ENCODE measurements around the gene EFCAB6.

Gene EFCAB6

DNA sequence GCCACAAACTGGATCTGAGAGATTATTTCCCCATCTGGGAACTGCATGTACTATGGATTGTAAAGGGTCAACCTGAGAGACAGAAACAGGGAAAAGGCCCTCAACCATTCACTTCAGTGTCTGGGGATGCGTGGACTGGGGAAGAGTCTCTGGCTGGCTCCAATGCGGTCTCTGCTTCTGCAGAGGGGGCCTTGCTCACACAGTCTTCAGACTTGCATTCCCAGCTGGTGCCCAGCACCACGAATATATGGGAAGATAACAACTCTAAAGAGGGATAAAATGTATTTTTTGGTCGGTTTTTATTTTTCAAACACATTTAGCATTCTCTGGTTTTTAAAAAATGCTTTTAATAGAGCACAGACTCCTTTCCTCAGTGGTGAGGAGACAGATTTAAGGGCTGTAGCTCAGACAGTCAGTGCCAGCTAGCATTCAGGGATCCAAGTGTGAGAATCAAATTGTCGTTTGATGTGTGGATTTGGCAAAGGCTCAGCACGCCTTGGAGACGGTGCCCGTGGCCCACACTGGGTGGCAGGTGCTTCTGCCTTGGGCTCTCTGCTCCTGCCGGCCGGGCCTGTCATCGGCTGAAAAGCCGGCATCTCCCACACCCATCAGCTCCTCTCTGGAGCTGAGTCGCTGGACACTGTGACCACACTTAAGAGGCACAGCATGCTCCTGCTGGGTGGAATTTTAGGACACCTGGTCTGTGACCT is 8.0 kb upstream of the EFCAB6 start:
- Histone ChIP-seq H3K27ac (ENCODE audit: low read depth, low read length) (no peak overlapping the region), H3K79me2 (ENCODE audit: control insufficient read depth, low read length) (no peaks in the 10 kb centered on the region), H3K9me2 (replicated peaks; ENCODE audit: control insufficient read depth, low read length) (no peaks in the 10 kb centered on the region), H3F3A (ENCODE audit: control insufficient read depth, insufficient read depth) (no peaks in the 10 kb centered on the region), H3K9me3 (ENCODE audit: control insufficient read depth, insufficient read depth, low read length) (no peaks in the 10 kb centered on the region), H3K4me3 (ENCODE audit: low read length) (no peak overlapping the region), H3K27me3 (ENCODE audit: control insufficient read depth, low read length) (no peaks in the 10 kb centered on the region), H3K4me2 (ENCODE audit: low read length) (no peak overlapping the region), H3K36me3 (ENCODE audit: control insufficient read depth, low read length) (no peaks in the 10 kb centered on the region), H4K20me1 (ENCODE audit: control insufficient read depth, insufficient read depth, low read depth, low read length) (0 out of 2 replicates have a peak, but pooled peaks cover 3% of the 10 kb centered on the region), H3K4me1 (ENCODE audit: control insufficient read depth, low read length) (no peaks in the 10 kb centered on the region)
- TF ChIP-seq, protein P1, sequence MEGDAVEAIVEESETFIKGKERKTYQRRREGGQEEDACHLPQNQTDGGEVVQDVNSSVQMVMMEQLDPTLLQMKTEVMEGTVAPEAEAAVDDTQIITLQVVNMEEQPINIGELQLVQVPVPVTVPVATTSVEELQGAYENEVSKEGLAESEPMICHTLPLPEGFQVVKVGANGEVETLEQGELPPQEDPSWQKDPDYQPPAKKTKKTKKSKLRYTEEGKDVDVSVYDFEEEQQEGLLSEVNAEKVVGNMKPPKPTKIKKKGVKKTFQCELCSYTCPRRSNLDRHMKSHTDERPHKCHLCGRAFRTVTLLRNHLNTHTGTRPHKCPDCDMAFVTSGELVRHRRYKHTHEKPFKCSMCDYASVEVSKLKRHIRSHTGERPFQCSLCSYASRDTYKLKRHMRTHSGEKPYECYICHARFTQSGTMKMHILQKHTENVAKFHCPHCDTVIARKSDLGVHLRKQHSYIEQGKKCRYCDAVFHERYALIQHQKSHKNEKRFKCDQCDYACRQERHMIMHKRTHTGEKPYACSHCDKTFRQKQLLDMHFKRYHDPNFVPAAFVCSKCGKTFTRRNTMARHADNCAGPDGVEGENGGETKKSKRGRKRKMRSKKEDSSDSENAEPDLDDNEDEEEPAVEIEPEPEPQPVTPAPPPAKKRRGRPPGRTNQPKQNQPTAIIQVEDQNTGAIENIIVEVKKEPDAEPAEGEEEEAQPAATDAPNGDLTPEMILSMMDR (IDR thresholded peaks at IDR 0.05; ENCODE audit: low read depth, low read length, poor library complexity, severe bottlenecking), result no peak
- no peak for TF ChIP-seq EZH2phosphoT487 (IDR thresholded peaks at IDR 0.05; ENCODE audit: borderline replicate concordance, low read length)

DNA sequence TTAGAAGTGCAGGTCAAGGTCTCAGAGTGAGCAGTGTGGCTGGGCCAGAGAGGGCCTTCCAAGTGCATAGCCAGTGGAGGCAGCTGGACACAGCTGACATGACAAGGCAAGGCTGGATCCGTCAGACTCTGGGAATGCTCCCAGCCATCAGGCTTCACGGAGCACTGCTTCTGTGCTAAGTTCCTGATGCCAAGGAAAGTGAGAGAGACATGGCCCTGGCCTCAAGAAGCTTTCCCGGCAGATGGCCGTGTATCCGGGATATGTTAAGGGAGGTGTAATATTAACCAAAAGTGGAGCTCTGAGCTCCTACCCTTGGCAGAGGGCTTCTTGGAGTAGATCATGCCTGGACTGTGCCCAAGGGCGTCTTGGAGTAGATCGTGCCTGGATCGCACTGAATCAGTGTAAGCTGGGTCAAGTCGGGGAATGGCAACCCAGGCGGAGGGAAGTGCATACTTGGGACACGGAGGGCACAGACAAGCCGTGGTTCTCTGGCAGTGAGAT is 7.4 kb upstream of the EFCAB6 start:
- Histone ChIP-seq H3K27me3 (ENCODE audit: control insufficient read depth, low read length) (no peaks in the 10 kb centered on the region), H3K4me3 (ENCODE audit: low read length) (no peak overlapping the region), H3K9me3 (ENCODE audit: control insufficient read depth, insufficient read depth, low read length) (no peaks in the 10 kb centered on the region), H3K4me1 (ENCODE audit: control insufficient read depth, low read length) (no peaks in the 10 kb centered on the region), H3K79me2 (ENCODE audit: control insufficient read depth, low read length) (no peaks in the 10 kb centered on the region), H3K9me2 (replicated peaks; ENCODE audit: control insufficient read depth, low read length) (no peaks in the 10 kb centered on the region), H4K20me1 (ENCODE audit: control insufficient read depth, insufficient read depth, low read depth, low read length) (0 out of 2 replicates have a peak, but pooled peaks cover 3% of the 10 kb centered on the region), H3K27ac (ENCODE audit: low read depth, low read length) (no peak overlapping the region), H3K4me2 (ENCODE audit: low read length) (no peak overlapping the region), H3K36me3 (ENCODE audit: control insufficient read depth, low read length) (no peaks in the 10 kb centered on the region), H3F3A (ENCODE audit: control insufficient read depth, insufficient read depth) (no peaks in the 10 kb centered on the region)
- TF ChIP-seq, protein P1 (IDR thresholded peaks at IDR 0.05; ENCODE audit: low read depth, low read length, poor library complexity, severe bottlenecking), result no peak
- TF ChIP-seq EZH2phosphoT487 (IDR thresholded peaks at IDR 0.05; ENCODE audit: borderline replicate concordance, low read length), result no peak

- TF ChIP-seq EZH2phosphoT487 (IDR thresholded peaks at IDR 0.05; ENCODE audit: borderline replicate concordance, low read length), result no peak
- TF ChIP-seq, protein P1 (IDR thresholded peaks at IDR 0.05; ENCODE audit: low read depth, low read length, poor library complexity, severe bottlenecking), result no peak
- Histone ChIP-seq H3K9me2 (replicated peaks; ENCODE audit: control insufficient read depth, low read length) (no peaks in the 10 kb centered on the region), H3K27ac (ENCODE audit: low read depth, low read length) (no peak overlapping the region), H4K20me1 (ENCODE audit: control insufficient read depth, insufficient read depth, low read depth, low read length) (0 out of 2 replicates have a peak, but pooled peaks cover 3% of the 10 kb centered on the region), H3K4me3 (ENCODE audit: low read length) (no peak overlapping the region), H3K9me3 (ENCODE audit: control insufficient read depth, insufficient read depth, low read length) (no peaks in the 10 kb centered on the region), H3F3A (ENCODE audit: control insufficient read depth, insufficient read depth) (no peaks in the 10 kb centered on the region), H3K4me2 (ENCODE audit: low read length) (no peak overlapping the region), H3K36me3 (ENCODE audit: control insufficient read depth, low read length) (no peaks in the 10 kb centered on the region), H3K4me1 (ENCODE audit: control insufficient read depth, low read length) (no peaks in the 10 kb centered on the region), H3K79me2 (ENCODE audit: control insufficient read depth, low read length) (no peaks in the 10 kb centered on the region), H3K27me3 (ENCODE audit: control insufficient read depth, low read length) (no peaks in the 10 kb centered on the region)
Observed at GRCh38 chr22:43818981-43819380, 6.9 kb upstream of the EFCAB6 start.

All from DOHH2 (cell line).